GM12875 (cell line): ENCODE results near the gene MYH7B.

Source experiments
- H3K4me3 ChIP-seq: one replicate; pipeline ENCODE4 v1.5.1; 2011; ENCODE audit warnings: low read depth, low read length, control low read depth
- TF ChIP-seq, protein P1 (sequence below): IDR thresholded peaks from 2 replicates; pipeline ENCODE4 v1.5.1; 2011; ENCODE audit warnings: low read depth, mild to moderate bottlenecking, control low read depth, inconsistent platforms, low read length, moderate library complexity, borderline replicate concordance; ENCODE audit not compliant: insufficient read depth

The MYH7B gene

DNA sequence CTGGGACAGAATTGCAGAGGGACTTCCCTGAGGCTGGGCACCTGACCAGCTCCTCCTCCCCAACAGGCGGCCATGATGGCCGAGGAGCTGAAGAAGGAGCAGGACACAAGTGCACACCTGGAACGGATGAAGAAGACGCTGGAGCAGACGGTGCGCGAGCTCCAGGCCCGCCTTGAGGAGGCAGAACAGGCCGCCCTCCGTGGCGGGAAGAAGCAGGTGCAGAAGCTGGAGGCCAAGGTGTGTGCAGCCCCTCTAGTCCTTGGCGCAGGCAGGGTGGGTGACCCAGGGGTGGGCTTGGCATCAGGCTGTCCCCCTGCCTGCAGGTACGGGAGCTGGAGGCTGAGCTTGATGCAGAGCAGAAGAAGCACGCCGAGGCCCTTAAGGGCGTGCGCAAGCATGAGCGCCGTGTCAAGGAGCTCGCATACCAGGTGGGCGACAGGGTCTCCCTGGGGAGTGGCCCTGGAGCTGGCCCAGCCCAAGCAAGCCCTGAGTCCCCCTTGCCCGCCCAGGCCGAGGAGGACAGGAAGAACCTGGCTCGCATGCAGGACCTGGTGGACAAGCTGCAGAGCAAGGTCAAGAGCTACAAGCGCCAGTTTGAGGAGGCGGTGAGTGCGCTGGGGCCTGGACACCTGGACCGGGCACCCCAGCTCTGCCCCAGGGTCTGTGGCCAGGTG is 45.4 kb downstream of the MYH7B start:
- H3K4me3 ChIP-seq = no peak overlapping the region
- TF ChIP-seq, protein P1, sequence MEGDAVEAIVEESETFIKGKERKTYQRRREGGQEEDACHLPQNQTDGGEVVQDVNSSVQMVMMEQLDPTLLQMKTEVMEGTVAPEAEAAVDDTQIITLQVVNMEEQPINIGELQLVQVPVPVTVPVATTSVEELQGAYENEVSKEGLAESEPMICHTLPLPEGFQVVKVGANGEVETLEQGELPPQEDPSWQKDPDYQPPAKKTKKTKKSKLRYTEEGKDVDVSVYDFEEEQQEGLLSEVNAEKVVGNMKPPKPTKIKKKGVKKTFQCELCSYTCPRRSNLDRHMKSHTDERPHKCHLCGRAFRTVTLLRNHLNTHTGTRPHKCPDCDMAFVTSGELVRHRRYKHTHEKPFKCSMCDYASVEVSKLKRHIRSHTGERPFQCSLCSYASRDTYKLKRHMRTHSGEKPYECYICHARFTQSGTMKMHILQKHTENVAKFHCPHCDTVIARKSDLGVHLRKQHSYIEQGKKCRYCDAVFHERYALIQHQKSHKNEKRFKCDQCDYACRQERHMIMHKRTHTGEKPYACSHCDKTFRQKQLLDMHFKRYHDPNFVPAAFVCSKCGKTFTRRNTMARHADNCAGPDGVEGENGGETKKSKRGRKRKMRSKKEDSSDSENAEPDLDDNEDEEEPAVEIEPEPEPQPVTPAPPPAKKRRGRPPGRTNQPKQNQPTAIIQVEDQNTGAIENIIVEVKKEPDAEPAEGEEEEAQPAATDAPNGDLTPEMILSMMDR = no peak

DNA sequence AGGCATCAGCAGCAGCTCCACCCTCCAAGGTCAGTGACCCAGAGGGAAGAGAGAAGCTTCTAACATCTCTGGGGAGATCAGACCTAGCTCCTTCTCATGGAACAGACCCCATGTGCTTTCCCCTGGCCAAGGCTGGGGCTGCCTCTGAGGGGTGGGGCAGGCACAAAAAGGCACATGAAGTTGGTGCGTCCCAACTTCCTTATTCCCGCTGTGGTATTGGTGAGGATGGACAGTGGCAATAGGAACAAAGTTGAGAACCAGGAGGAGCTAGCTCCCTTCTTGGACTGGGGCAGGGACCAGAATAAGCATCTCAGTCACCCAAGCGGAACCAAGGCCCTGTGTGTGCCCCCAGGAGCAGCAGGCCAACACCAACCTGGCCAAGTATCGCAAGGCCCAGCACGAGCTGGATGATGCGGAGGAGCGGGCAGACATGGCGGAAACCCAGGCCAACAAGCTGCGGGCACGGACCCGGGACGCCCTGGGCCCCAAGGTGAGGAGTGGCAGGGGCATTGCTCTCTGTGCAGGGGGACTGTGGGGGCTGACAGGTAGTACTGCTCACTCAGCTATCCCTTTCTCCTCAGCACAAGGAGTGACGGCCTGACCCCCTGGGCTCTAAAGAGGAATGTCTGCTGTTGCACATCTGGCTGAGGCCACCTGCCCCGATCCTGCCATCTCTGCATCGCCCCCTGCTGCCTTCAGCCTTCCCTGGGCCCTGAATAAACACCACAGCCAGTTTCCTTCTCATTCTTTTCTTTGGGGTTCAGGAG is 46.1 kb downstream of the MYH7B start:
- TF ChIP-seq, protein P1 = no peak
- no peak overlapping the region for H3K4me3 ChIP-seq

DNA sequence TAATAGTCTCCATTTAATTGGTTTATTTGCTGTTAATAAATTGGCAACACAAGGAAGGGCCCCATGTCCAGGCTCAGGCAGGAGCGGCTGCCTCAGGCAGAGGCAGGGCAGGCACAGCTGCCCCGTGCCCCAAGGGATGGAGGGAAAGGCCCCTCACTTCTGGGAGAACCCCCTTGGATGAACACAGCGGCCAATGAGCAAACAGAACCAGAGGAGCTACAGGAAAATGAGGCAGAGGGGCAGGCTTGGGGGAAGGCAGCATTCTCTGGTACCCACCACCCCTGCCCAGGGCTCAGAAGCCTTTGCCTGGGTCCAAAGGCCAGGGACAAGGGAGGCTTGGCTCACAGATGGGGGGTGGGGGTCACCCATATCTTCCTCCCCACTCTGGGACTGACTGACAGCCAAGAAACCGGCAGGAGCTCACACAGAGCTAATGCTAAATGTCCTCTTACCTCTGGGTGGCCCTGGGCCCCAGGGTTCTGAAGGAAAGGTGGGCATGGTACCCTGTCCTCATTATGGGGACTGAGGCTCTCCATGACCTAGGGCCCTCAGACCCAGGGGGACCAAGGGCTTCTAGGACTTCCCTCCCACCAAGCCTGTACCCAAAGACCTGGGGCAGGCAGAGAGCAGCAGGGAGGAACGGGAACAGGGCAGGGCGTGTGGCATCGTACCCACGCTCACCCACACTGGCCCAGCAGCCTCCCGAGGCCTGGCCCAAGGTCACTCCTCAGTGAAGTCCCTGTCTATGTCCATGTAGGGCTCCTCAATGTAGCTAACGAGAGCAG is 47.0 kb downstream of the MYH7B start:
- TF ChIP-seq, protein P1 = no peak

DNA sequence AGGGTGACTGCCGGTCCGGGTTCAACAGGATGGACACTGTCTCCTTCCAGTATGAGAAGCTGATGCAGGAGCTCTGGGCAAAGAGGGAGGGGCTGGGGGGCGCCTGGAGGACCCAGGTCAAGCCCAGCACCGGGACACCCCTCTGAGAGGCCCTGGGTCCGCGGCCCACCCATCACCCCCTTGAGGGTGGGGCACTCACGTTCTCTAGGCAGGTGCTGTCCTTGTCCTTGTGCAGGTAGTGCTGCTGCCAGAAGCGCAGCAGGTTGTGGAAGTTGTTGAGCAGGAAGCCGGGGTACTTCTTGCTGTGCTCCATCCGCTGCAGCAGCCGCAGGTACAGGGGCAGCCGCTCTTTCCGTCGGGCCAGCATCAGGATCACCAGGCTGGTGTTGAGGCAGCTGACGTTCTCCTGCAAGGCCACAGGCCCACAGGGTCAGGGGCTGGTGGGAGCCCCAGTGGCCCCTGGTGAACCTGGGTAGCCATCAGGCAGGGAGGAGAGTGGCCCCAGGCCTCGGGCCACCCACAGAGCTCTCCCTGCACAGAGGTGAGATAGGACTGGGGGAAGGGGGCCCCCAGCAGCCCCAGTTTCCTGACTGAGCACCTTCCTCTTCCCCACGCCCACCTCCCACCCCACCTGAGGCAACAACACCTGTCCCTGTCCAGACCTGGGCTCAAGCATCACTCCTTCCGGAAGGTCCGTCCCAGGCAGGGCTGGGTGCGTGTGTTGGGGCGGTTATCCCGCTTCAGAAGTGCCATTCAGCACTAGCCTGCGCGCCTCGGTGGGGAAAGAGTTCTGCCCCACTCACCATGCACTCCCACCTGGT is 47.8 kb downstream of the MYH7B start:
- H3K4me3 ChIP-seq = no peak overlapping the region

More for the DNA sequence above, 47.0 kb downstream of the MYH7B start:
- no peak overlapping the region for H3K4me3 ChIP-seq

DNA sequence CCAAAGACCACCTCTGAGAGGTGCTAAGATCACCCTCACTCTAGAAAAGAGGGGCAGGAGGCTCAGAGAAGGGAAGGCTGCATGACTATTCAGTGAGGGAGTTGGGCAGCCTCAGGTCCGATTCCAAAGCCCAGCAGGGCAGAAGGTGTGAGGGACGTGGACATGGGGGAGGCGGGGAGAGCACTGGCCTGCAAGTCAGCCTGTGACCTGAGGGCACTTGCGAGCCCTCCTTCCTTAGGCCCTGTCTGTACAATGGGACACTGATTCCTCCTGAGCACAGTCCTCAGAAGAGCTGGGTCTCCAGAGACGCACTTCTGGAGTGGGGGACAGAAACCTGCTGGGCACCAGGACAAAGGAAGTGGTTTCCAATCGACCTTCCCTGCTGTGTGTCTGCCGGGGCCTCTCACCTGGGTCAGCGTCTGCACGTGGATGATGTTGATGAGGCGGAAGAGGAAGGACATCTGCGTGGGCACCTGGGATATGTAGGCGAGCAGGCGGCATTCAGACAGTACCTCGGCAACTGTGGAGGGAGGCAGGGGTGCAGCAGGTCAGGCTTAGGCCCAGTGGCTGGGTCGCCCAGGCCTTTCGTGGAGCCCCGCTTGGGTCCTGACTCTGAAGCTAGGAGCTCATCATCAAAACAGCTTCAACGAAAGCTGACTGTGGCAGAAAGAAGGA is 48.5 kb downstream of the MYH7B start:
- no peak overlapping the region for H3K4me3 ChIP-seq
- TF ChIP-seq, protein P1 = no peak

More for the DNA sequence above, 47.8 kb downstream of the MYH7B start:
- TF ChIP-seq, protein P1 = no peak

DNA sequence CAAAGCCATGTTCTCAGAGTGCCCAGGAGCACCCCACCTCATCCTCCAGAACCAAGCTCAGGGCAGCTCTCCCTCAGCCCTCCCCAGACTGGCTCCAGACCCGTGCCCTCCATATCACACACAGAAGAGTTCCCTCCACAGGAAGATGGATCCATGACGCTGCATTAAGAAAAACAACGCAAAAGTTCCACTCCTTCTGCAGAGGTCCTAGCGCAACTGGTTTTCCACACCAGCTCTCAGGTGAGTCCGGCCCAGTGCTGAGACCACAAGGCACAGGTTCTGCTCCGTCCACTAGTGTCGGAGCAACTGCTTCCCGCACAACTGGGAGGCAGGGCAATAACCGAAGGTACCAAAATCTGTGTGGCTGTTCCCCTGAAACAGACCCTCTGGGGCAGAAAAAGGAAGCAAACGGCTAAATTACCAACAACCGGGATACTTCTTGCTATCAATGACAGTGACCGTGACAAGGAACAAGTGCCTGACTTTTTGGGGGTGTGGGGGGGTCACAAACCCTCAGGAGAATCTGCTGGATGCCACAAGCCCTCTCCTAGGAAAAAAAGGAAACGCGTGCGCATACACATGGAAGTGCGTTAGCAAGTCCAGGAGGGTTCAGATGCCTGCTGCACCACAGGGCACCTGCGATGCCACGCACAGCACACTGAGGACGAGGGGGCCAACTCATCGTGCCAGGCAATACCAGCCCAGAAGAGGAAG is 49.2 kb downstream of the MYH7B start:
- H3K4me3 ChIP-seq = no peak overlapping the region
- TF ChIP-seq, protein P1 = no peak
